Gastrocnemius medialis (tissue), 4 donors: ENCODE data around the gene PGGHG. TPM values are rescaled to one million over a fixed set of nuclear protein-coding genes. Genes with fewer than 3 reads are reported as not detected.

ENCODE experiments used
- ATAC-seq, 2 donors: fragments of 150-250 bp; one replicate each; pipeline ENCODE4 v1.9.1; 2016
- DNase-seq, 2 donors: peaks; one replicate each; pipeline ENCODE4 v3.0.0-alpha.2; 2019
- H3K27ac ChIP-seq, 4 donors: fragments of 200-600 bp; sonication (generic); 1 replicate in 1 of 4; 2 replicates in 3 of 4; pipeline ENCODE4 v1.5.1; 2016 to 2018; ENCODE audit warnings: mild to moderate bottlenecking in 2 of 4, moderate library complexity in 1 of 4
- H3K27me3 ChIP-seq, 3 donors: fragments of 200-600 bp; sonication (generic) in 2 of 3; 1 replicate in 1 of 3; 2 replicates in 2 of 3; pipeline versions ENCODE4 v1.5.1 to v1.6.0; 2016 to 2019; ENCODE audit warnings: mild to moderate bottlenecking in 1 of 3, moderate library complexity in 1 of 3
- H3K36me3 ChIP-seq, 2 donors: fragments of 200-600 bp; sonication (generic) in 1 of 2; one replicate each; pipeline ENCODE4 v1.5.1; 2017 to 2018
- H3K4me1 ChIP-seq, 2 donors: fragments of 200-600 bp; sonication (generic) in 1 of 2; one replicate each; pipeline ENCODE4 v1.5.1; 2016 to 2017; ENCODE audit warnings: mild to moderate bottlenecking in 2 of 2
- H3K4me3 ChIP-seq, 4 donors: fragments of 200-600 bp; sonication (generic) in 3 of 4; 1 replicate in 1 of 4; 2 replicates in 3 of 4; pipeline ENCODE4 v1.5.1; 2016 to 2019; ENCODE audit warnings: mild to moderate bottlenecking in 2 of 4
- H3K9me3 ChIP-seq, 3 donors: fragments of 200-600 bp; sonication (generic) in 2 of 3; 1 replicate in 1 of 3; 2 replicates in 2 of 3; pipeline ENCODE4 v1.5.1; 2016 to 2019
- CTCF ChIP-seq, 5 experiments: fragments of 450-650 bp in 3 of 5; fragments of 200-600 bp in 2 of 5; sonication (generic) in 2 of 5; IDR thresholded peaks in 4 of 5; conservative IDR thresholded peaks in 1 of 5; 1 replicate in 4 of 5; 2 replicates in 1 of 5; pipeline ENCODE4 v1.5.1; 2016 to 2019; ENCODE audit warnings: antibody characterized with exemption in 5 of 5, mild to moderate bottlenecking in 3 of 5, moderate library complexity in 3 of 5
- POLR2A ChIP-seq, 2 donors: fragments of 450-650 bp; IDR thresholded peaks; one replicate each; pipeline ENCODE4 v1.6.1; 2017; ENCODE audit warnings: antibody characterized with exemption in 2 of 2, mild to moderate bottlenecking in 2 of 2, moderate library complexity in 2 of 2
- in situ Hi-C, 4 donors: fragments of 200-750 bp; cut with MboI; loops; one replicate each; pipeline versions ENCODE4 v1.15.0 to v1.8.0; 2017; ENCODE audit warnings: low sequenced_read_pairs in 4 of 4
- intact Hi-C: fragments of 100-400 bp; cut with DNase I; formaldehyde crosslinking; loops from one replicate; pipeline ENCODE4 v1.15.1; 2023; ENCODE audit warnings: low total_unique reads
- total RNA-seq, 4 donors: library from RNA; depleted of rRNA; stranded (reverse); fragments of >200 nt; gene quantifications; one replicate each; pipeline versions ENCODE4 v1.1.0 to v1.2.3, GENCODE V29; 2016

PGGHG gene
- 1 to 10 TPM in 3 of 4 donors, under 1 TPM in 1; 0.98 to 3.4 (median 2.7) TPM for total RNA-seq

DNA sequence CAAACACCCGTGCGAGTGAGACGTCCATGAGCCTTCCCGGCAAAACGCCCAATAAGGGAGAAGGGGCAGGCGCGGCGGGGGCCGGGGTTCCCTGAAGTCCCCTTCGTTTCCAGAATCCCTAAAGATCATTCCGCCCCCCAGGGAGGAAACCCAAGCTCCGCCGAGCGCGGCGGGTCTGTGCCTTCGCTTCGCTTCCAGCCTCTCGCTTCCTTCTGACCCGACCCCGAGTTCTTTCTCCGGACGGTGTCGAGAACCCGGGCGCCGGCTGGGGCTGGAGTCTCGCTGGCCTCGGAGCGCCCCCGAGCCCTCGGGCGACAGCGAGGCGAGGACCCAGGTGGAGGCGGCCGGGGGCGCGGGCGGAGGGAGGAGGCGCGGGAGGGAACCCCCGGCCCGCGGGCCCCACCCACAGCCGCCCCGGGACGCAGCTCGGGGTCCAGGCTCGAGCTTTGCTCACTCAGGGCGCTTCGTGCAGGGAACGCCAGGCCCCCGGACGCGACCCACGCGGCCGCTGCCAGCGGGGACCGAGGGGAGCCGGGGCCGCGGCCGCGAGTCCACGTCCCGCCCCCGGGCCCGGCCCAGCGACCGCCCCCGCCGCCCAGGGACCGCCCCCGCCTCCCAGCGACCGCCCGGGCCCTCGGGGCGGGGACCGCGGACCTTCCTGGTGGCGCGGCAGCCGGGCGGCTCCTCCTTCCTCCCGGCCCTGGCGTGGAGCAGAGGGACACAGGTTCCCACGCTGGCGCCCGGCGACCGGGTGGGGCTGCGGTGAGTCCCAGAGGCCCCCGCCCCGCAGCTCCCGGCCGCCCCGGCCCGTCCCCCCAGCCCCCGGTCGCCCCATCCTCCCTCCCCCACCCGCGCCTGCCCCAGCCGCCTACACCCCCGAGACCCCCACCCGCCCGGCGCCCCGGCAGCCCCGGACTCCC, at the start of gene PGGHG:
PGGHG (plus strand) TSS at position 649 of the 920 bp plus-strand sequence. CDS start 691 bp downstream, outside the sequence.
- peak; percentile 59 to 70 for ATAC-seq
- in situ Hi-C loops: no loop called here
- Histone ChIP-seq H3K4me1 (no peaks in the 10 kb centered on the region), H3K27ac (peak within 1 kb of the TSS; percentile 43 to 58 (median 51)), H3K27me3 (peaks cover 20 to 31% (median 26%) of the 10 kb centered on the region in 3 donors), H3K36me3 (no peaks in the 10 kb centered on the region), H3K4me3 (peak within 1 kb of the TSS; percentile 56 to 62 (median 58)), H3K9me3 (no peaks in the 10 kb centered on the region)
- TF ChIP-seq POLR2A (IDR thresholded peaks at IDR 0.05) (no peak), CTCF (IDR thresholded peaks at IDR 0.05 in 4 of 5, conservative IDR thresholded peaks at IDR 0.05 in 1 of 5) (no peak)
- intact Hi-C loops: loop anchor here (5.0 kb wide), 1 partner anchor 51 kb away; the partner anchor contains the start of genes PSMD13 and SIRT3
- peak in 1 of 2 donors; percentile 43 for DNase-seq

GRCh38 chr11:240315-240714, 48.6 kb upstream of the PGGHG start:
- Histone ChIP-seq H3K4me3 (no peak overlapping the region), H3K27ac (peak overlapping the region in 1 of 4 donors; percentile 81), H3K36me3 (peaks cover 0 to 50% of the 10 kb centered on the region in 2 donors), H3K27me3 (no peaks in the 10 kb centered on the region), H3K9me3 (no peaks in the 10 kb centered on the region), H3K4me1 (peaks cover 40 to 43% of the 10 kb centered on the region in 2 donors)
- TF ChIP-seq CTCF (IDR thresholded peaks at IDR 0.05 in 4 of 5, conservative IDR thresholded peaks at IDR 0.05 in 1 of 5) (no peak), POLR2A (IDR thresholded peaks at IDR 0.05) (no peak)
- intact Hi-C loops (no loop called here), in situ Hi-C loops (no loop called here)
- ATAC-seq (no peak), DNase-seq (no peak)

- TF ChIP-seq CTCF (IDR thresholded peaks at IDR 0.05 in 4 of 5, conservative IDR thresholded peaks at IDR 0.05 in 1 of 5) (no peak), POLR2A (IDR thresholded peaks at IDR 0.05) (peak in 1 of 2 donors; percentile 39)
- peak; percentile 45 to 79 for ATAC-seq
- in situ Hi-C loops (no loop called here), intact Hi-C loops (no loop called here)
- H3K4me3 ChIP-seq: no peak overlapping the region
- peak overlapping the region; percentile 57 to 81 (median 68) for H3K27ac ChIP-seq
- H3K9me3 ChIP-seq: no peaks in the 10 kb centered on the region
- peaks cover 36 to 40% of the 10 kb centered on the region in 2 donors for H3K4me1 ChIP-seq
- peak in 1 of 2 donors; percentile 51 for DNase-seq
- H3K36me3 ChIP-seq: peaks cover 0 to 62% of the 10 kb centered on the region in 2 donors
- no peaks in the 10 kb centered on the region for H3K27me3 ChIP-seq
Observed at GRCh38 chr11:241634-242033, 47.3 kb upstream of the PGGHG start.

DNA sequence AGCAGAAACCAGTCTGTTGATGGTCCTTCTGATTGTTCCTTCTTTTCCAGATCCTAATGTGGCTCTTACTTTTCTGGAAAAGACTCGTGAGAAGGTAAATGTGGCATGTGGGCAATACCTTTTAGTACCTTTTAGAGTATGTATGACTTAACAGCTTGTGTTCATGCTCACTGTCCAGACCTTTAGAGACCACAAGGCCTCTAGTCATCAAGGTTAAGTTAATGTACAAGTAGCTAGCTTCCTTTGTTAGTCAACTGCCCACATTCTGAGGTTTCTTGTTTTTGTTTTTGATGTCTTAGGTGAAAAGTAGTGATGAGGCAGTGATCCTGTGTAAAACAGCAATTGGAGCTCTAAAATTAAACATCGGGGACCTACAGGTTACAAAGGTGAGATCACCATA, 44.5 kb upstream of the PGGHG start:
- no peak for TF ChIP-seq CTCF (IDR thresholded peaks at IDR 0.05 in 4 of 5, conservative IDR thresholded peaks at IDR 0.05 in 1 of 5)
- no peak for TF ChIP-seq POLR2A (IDR thresholded peaks at IDR 0.05)
- no peaks in the 10 kb centered on the region for H3K9me3 ChIP-seq
- DNase-seq (no peak), ATAC-seq (no peak)
- H3K4me1 ChIP-seq: peaks cover 20 to 21% of the 10 kb centered on the region in 2 donors
- H3K27ac ChIP-seq: no peak overlapping the region
- H3K36me3 ChIP-seq: peaks cover 0 to 88% of the 10 kb centered on the region in 2 donors
- H3K4me3 ChIP-seq: no peak overlapping the region
- in situ Hi-C loops (no loop called here), intact Hi-C loops (no loop called here)
- no peaks in the 10 kb centered on the region for H3K27me3 ChIP-seq
